Measurements from ENCODE around the gene RHBDD1. TPM values are rescaled to one million over a fixed set of nuclear protein-coding genes. Genes with fewer than 3 reads are reported as not detected.

The RHBDD1 gene
- total RNA-seq, 2 donors from 2014 or later, result 41.5 to 42.0 TPM

- H3K4me3 Mint-ChIP-seq, result no peak overlapping the region
- H3K4me1 Mint-ChIP-seq, result peaks cover 18% of the 10 kb centered on the region
- H3K36me3 Mint-ChIP-seq (ENCODE audit: low read depth), result no peaks in the 10 kb centered on the region
- ATAC-seq, result no peak
- no peak for DNase-seq
- no peaks in the 10 kb centered on the region for H3K9me3 ChIP-seq (ENCODE audit: control insufficient read depth, low read length, poor library complexity, severe bottlenecking)
- no peak overlapping the region for H3K27ac Mint-ChIP-seq
- H3K27me3 Mint-ChIP-seq, result no peaks in the 10 kb centered on the region
These were observed 39.6 kb upstream of the RHBDD1 start for GRCh38 chr2:226796012-226796839.

DNA sequence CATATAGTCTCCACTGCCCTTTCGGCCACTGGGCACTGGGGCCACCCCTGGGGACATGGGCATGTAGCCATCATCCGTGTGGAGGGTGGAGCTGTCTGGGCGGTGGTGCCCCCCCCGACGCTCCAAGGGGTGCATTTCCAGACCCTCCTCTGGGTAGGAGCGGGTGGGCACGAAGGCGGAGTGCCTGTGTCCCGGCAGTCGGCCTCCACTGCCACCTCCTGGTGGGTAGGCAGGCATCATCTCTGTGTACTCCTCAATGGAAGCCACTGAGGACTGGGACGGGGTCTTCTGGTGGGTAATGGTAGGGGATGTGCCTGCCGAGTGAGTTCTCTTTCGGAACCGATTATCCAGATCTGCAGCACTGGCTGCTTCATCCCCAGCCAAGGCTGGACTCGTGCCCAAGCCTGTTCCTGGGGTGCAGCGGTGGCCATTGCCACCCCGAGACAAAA, 39.0 kb upstream of the RHBDD1 start:
- Mint-ChIP-seq H3K27me3 (peaks cover 4% of the 10 kb centered on the region), H3K27ac (no peak overlapping the region), H3K4me3 (peak overlapping the region; percentile 63), H3K4me1 (peaks cover 22% of the 10 kb centered on the region), H3K36me3 (ENCODE audit: low read depth) (no peaks in the 10 kb centered on the region)
- no peak for ATAC-seq
- no peak for DNase-seq
- H3K9me3 ChIP-seq (ENCODE audit: control insufficient read depth, low read length, poor library complexity, severe bottlenecking), result no peaks in the 10 kb centered on the region

DNA sequence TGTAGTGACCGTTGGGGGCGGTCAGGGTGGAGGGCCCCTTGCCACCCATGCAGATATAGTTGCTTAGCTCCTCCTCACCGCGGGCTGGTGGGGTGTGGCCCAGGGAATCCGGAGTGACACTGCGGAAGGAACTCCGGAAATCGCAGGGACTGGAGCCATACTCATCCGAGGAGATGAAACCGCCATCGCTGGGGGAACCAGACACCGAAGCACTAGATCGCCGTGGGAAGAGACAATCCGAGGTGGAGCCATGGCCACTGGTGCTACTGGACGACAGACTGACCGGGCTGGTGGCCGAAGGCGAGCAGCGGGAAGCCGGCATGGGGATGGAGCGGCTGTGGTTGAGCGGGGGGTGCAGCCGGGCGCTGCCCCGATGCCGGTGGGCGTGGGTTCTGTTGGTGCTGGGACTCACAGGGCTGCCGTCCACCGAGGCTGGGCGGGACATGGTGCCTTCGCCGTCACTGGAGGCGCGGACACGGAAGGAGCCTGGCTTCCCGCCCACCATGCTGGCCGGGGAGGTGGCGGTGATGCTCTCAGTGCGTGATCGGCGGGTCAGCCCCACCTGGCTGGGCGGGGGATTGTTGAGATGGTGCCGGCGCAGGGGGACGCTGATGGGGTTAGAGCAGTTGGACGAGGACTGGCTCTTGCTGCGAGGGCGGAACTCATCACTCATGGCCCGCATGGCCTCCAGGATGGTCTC, 38.4 kb upstream of the RHBDD1 start:
- Mint-ChIP-seq H3K27ac (no peak overlapping the region), H3K4me1 (peaks cover 18% of the 10 kb centered on the region), H3K4me3 (peak overlapping the region; percentile 63), H3K27me3 (peaks cover 6% of the 10 kb centered on the region), H3K36me3 (ENCODE audit: low read depth) (no peaks in the 10 kb centered on the region)
- ATAC-seq (no peak), DNase-seq (no peak)
- no peaks in the 10 kb centered on the region for H3K9me3 ChIP-seq (ENCODE audit: control insufficient read depth, low read length, poor library complexity, severe bottlenecking)

GRCh38 chr2:226797989-226798421, 37.8 kb upstream of the RHBDD1 start:
- no peaks in the 10 kb centered on the region for H3K9me3 ChIP-seq (ENCODE audit: control insufficient read depth, low read length, poor library complexity, severe bottlenecking)
- peaks cover 2% of the 10 kb centered on the region for H3K36me3 Mint-ChIP-seq (ENCODE audit: low read depth)
- ATAC-seq, result no peak
- DNase-seq, result no peak
- peaks cover 11% of the 10 kb centered on the region for H3K27me3 Mint-ChIP-seq
- no peak overlapping the region for H3K27ac Mint-ChIP-seq
- H3K4me3 Mint-ChIP-seq, result peak overlapping the region; percentile 88
- peaks cover 18% of the 10 kb centered on the region for H3K4me1 Mint-ChIP-seq

DNA sequence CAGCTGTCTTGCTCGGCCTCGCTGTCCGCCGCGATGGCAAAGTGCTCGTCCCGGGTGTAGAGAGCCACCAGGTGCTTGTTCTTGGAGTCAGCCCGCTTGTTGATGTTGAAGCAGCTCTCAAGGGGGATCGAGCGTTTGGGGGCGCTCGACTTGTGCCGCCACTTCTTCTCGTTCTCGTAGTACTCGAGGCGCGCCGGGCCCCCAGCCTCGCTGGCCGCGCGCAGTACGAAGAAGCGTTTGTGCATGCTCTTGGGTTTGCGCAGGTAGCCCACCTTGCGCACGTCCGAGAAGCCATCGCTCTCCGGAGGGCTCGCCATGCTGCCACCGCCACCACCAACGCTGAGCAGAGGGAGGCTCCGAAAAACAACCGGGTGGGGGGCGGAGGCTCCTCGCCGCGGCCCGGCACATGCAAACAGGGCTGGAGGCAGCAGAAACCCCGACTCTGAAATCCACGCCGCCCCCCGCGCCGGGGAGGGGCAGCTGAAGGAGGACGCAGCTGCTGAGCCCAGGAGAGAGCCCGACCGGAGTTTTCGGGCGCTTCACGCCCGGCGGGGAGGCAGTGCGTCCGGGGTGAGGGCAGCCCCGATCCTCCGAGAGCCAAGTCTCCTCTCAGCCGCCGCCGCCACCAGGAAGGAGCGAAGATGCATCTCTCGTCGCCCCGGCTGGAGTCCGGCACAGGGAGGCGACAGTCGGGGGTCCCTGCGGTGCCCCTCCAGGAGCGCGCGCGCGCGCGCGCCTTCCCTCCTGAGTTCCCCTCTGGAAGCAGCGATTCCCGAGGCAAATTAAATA, 37.2 kb upstream of the RHBDD1 start:
- H3K4me3 Mint-ChIP-seq, result peak overlapping the region; percentile 88
- peak in 1 of 3 donors; percentile 29 for DNase-seq
- H3K27ac Mint-ChIP-seq, result no peak overlapping the region
- H3K36me3 Mint-ChIP-seq (ENCODE audit: low read depth), result peaks cover 2% of the 10 kb centered on the region
- H3K4me1 Mint-ChIP-seq, result peaks cover 18% of the 10 kb centered on the region
- no peaks in the 10 kb centered on the region for H3K9me3 ChIP-seq (ENCODE audit: control insufficient read depth, low read length, poor library complexity, severe bottlenecking)
- peak; percentile 36 for ATAC-seq
- H3K27me3 Mint-ChIP-seq, result peaks cover 16% of the 10 kb centered on the region

DNA sequence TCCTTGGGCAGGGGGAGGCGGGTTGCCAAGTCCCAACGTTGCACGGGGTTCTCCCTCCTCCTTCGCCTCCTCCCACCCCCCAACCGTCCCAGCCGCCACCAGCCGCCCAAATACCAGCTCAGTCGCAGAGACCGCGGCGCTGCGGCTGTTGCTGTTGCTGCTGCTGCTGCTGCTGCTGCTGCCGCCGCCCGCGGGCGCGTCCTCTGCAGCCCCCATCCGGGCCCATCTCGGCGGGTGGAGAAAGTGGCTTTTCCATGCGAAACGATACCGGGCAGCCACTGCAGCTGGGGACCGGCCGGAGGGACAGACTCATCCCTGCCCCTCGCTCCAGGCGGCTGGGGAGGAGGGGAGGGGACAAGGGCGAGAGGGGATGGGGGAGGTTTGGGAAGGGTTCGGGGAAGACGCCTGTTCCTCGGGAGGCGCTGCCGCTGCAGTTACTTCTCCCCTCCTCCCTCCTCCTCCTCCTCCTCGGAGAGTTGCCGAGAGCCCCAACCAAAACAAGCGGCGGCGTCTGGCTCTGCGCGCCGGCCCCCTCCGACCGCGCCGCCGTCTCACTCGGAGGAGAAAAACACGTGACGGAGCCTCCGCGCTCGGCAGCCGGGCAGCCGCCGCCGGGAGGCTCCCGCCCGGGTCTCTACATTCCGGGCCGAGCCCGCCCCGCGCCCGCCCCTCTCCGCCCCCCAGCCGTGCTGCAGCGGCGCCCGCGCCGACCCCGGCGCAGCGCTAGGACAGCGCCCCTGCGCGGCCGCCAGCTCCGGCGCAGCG, 36.5 kb upstream of the RHBDD1 start, which contains the start of gene IRS1:
TSS of gene IRS1 (minus strand) at position 610 of the 765 bp plus-strand sequence. CDS start 1,082 bp downstream, outside the sequence.
- ATAC-seq, result peak; percentile 69
- peaks cover 23% of the 10 kb centered on the region for H3K27me3 Mint-ChIP-seq
- peak within 1 kb of the TSS; percentile 34 for H3K27ac Mint-ChIP-seq
- peaks cover 2% of the 10 kb centered on the region for H3K36me3 Mint-ChIP-seq (ENCODE audit: low read depth)
- H3K4me3 Mint-ChIP-seq, result peak within 1 kb of the TSS; percentile 88
- H3K4me1 Mint-ChIP-seq, result peaks cover 18% of the 10 kb centered on the region
- DNase-seq, result peak; percentile 32 to 58 (median 56)
- H3K9me3 ChIP-seq (ENCODE audit: control insufficient read depth, low read length, poor library complexity, severe bottlenecking), result no peaks in the 10 kb centered on the region

- Mint-ChIP-seq H3K27ac (peak overlapping the region; percentile 34), H3K27me3 (peaks cover 32% of the 10 kb centered on the region), H3K4me1 (peaks cover 18% of the 10 kb centered on the region), H3K36me3 (ENCODE audit: low read depth) (peaks cover 2% of the 10 kb centered on the region), H3K4me3 (peak overlapping the region; percentile 88)
- no peaks in the 10 kb centered on the region for H3K9me3 ChIP-seq (ENCODE audit: control insufficient read depth, low read length, poor library complexity, severe bottlenecking)
- ATAC-seq, result no peak
- DNase-seq, result no peak
These were observed 35.6 kb upstream of the RHBDD1 start for GRCh38 chr2:226799976-226800940.

DNA sequence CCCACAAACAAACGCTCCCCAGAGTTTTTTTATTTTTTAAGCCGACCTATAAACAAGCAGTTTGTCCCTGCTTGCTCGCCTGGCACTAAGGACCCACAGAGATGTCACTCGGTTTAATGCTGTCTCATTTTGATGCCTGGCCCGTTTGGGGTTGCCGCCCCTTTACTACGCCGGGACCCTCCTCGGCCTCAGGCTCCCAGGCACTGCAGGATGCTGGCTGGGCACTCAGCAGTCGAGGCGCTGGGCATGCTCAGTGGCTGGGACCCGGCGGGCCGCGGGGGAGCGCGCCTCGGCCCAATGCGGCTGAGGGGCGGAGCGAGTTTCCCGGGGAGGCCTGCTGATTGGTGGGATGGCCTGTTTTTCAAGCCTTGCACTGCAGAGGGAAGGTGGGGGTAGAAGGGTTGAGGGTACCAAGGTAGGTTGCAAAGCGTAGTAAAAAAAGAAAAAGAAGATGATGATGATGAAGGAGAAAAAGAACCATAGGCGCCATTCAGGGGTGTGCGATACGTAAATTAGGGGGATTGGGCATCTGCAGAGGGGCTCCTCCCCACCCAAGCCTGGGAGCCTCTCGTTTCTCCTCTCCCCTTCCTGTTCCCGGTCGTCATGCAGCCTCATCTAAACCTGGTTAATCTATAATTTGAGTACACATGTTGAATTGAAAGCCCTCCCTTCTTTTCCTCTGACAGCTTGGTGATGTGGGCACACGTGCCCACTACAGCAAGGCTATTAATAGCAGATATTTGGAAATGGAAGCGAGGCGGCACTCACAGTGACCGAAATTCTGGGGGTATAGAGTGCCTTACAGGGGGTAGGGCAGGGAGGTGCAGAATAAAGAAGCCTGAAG, 34.7 kb upstream of the RHBDD1 start:
- H3K4me3 Mint-ChIP-seq, result peak overlapping the region; percentile 88
- H3K27me3 Mint-ChIP-seq, result peaks cover 39% of the 10 kb centered on the region
- DNase-seq, result peak; percentile 30 to 38 (median 36)
- peaks cover 18% of the 10 kb centered on the region for H3K4me1 Mint-ChIP-seq
- peaks cover 2% of the 10 kb centered on the region for H3K36me3 Mint-ChIP-seq (ENCODE audit: low read depth)
- no peak overlapping the region for H3K27ac Mint-ChIP-seq
- ATAC-seq, result peak; percentile 43
- H3K9me3 ChIP-seq (ENCODE audit: control insufficient read depth, low read length, poor library complexity, severe bottlenecking), result no peaks in the 10 kb centered on the region

- peak; percentile 24 for ATAC-seq
- H3K9me3 ChIP-seq (ENCODE audit: control insufficient read depth, low read length, poor library complexity, severe bottlenecking), result no peaks in the 10 kb centered on the region
- Mint-ChIP-seq H3K27ac (no peak overlapping the region), H3K27me3 (peaks cover 49% of the 10 kb centered on the region), H3K36me3 (ENCODE audit: low read depth) (peaks cover 8% of the 10 kb centered on the region), H3K4me1 (peaks cover 16% of the 10 kb centered on the region), H3K4me3 (no peak overlapping the region)
- no peak for DNase-seq
These were observed 33.3 kb upstream of the RHBDD1 start for GRCh38 chr2:226802573-226802972.

DNA sequence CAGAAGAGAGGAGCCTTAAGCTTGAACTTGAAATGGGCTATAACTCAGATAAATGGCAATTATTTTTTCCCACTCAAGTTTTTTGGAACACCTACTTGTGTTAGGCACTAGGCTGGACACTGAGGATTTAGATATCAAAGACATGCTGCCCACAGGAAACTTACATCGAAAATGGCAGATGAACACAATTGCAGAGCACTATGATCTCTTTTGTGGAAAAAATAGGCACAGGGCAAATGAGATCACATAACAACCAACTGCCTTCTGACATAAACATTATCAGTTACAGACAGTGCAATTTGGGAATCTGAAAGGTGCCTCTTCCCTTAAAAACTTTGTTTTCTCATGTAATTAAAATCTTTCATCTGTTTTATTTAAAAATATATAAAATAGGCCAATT, 32.4 kb upstream of the RHBDD1 start:
- no peak overlapping the region for H3K4me3 Mint-ChIP-seq
- H3K9me3 ChIP-seq (ENCODE audit: control insufficient read depth, low read length, poor library complexity, severe bottlenecking), result no peaks in the 10 kb centered on the region
- H3K4me1 Mint-ChIP-seq, result peaks cover 16% of the 10 kb centered on the region
- H3K27me3 Mint-ChIP-seq, result peaks cover 58% of the 10 kb centered on the region
- no peak for DNase-seq
- H3K27ac Mint-ChIP-seq, result no peak overlapping the region
- no peak for ATAC-seq
- peaks cover 9% of the 10 kb centered on the region for H3K36me3 Mint-ChIP-seq (ENCODE audit: low read depth)

DNA sequence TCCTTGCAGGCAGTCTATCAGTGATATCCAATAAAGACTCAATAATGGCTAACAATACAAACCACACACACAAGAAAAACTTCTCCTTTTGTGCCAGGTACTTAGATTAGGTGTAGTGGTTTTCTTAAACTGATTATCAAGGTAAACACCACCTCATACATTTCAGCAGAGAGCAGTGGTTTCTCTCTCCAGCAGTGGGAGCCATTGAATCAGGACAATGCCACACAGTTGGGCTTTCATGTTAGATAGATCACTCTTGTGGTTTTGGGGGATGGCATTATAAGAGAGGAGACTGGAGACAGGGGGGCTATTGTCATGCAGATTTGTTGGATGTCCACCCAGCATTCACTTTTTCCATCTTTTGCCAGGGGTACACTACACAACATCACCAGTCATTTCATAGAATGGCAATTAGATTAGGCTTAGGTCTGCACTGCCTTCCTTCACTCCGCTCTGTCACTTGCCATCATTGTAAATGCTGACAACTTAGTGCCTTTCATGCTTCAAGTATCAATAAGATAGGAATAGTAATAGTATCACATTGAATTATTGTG, 22.6 kb upstream of the RHBDD1 start:
- no peak overlapping the region for H3K27ac Mint-ChIP-seq
- H3K27me3 Mint-ChIP-seq, result peaks cover 45% of the 10 kb centered on the region
- DNase-seq, result no peak
- no peaks in the 10 kb centered on the region for H3K4me1 Mint-ChIP-seq
- no peak overlapping the region for H3K4me3 Mint-ChIP-seq
- H3K36me3 Mint-ChIP-seq (ENCODE audit: low read depth), result no peaks in the 10 kb centered on the region
- H3K9me3 ChIP-seq (ENCODE audit: control insufficient read depth, low read length, poor library complexity, severe bottlenecking), result no peaks in the 10 kb centered on the region
- ATAC-seq, result no peak

All from T-helper 17 cell (primary cell).